ENCODE results near the gene CEACAM1.

- TF ChIP-seq SUZ12 (IDR thresholded peaks at IDR 0.05; ENCODE audit: extremely low read depth, insufficient read depth, insufficient read length) (no peak), ZNF274 (IDR thresholded peaks at IDR 0.05; ENCODE audit: low read depth, low read length) (no peak), YY1 (IDR thresholded peaks at IDR 0.05; ENCODE audit: insufficient read depth, insufficient read length) (no peak)
Observed at GRCh38 chr19:42540071-42540553, 11.8 kb upstream of the CEACAM1 start.

All from NT2/D1 (cell line).